Measurements from ENCODE around the gene ADGRV1.

The ADGRV1 gene

DNA sequence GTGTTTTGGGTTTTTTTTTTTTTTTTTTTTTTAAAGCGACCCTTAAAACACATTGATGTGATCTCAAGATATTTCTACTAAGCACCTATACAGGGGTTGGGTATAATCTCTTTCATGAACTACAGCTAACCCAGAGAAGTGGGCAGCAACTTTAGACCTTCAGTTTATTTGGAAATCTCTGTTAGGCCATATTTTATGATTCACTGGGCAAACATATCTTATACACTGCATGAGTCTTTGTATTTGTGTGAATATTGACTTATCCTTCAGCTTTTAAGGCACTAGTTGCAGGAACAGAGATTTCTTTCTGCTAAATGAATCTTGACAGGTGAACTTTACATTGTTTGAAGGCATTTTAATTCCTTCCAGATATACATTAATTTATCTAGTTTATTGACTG is 630.2 kb downstream of the ADGRV1 start:
- no peak for DNase-seq

GRCh38 chr5:91189480-91190313 is 631.1 kb downstream of the ADGRV1 start:
- no peak for DNase-seq

DNA sequence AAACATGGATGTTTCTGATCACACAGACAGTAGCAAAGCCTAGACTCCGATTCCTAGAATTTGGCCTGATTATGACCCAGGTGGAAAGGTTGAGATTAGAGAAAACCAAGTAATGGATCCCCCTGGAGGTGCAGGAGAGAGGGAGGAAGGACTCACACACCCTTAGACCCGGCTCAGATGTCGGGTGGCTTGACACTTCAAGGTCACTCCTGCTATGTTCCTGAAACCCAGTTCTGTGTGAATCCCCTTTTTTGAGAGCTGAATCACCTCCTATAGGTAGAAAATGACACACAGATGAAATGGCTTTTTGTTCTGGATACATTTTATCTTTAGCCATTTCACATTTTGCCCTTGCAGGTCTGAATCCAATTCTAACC is 631.7 kb downstream of the ADGRV1 start:
- no peak for DNase-seq

DNA sequence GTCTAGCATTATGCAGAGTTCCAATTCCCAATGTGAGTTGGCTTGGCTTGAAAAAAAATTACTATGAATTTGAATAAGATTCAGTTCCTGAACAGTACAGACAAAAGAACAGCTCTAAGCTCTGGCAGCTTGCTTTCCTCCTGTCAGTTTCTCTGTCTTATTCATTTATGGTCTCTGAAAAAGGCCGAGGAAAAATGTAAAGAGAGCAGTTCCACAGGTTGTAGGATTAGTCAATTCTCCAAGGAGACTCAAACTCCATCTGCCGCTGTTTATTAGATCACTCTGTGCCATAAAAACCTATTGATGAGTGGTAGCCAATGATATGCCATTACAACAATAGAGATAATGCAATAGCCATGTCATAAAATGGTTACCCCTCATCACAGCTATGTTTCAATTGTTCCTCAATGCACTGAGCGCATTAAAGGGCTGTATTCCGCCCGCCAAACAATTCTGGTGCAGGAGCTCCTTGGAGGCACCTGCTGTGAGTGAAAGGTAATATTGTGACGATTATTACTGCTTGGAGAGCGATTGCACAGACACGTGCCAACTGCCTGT is 636.3 kb downstream of the ADGRV1 start:
- DNase-seq, result no peak

- DNase-seq, result no peak
Observed at GRCh38 chr5:91200692-91201091, 642.1 kb downstream of the ADGRV1 start.

GRCh38 chr5:91206103-91206502 is 647.5 kb downstream of the ADGRV1 start:
- DNase-seq, result no peak

DNA sequence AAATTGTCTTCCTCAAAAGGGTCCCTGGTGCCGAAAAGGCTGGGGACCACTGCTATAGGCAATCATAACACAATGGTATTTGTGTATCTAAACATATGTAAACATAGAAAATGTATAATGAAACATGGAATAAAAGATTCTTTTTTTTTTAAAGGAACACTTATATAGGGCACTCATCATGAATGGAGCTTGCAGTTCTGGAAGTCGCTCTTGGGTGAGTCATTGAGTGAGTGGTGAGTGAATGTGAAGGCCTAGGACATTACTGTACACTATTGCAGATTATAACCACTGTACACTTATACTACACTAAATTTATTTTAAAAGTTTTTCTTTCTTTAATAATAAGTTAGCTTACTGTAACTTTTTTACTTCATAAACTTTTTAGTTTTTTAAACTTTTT is 648.1 kb downstream of the ADGRV1 start:
- DNase-seq, result no peak

- no peak for DNase-seq
Observed at GRCh38 chr5:91207248-91207647, 648.7 kb downstream of the ADGRV1 start.

DNA sequence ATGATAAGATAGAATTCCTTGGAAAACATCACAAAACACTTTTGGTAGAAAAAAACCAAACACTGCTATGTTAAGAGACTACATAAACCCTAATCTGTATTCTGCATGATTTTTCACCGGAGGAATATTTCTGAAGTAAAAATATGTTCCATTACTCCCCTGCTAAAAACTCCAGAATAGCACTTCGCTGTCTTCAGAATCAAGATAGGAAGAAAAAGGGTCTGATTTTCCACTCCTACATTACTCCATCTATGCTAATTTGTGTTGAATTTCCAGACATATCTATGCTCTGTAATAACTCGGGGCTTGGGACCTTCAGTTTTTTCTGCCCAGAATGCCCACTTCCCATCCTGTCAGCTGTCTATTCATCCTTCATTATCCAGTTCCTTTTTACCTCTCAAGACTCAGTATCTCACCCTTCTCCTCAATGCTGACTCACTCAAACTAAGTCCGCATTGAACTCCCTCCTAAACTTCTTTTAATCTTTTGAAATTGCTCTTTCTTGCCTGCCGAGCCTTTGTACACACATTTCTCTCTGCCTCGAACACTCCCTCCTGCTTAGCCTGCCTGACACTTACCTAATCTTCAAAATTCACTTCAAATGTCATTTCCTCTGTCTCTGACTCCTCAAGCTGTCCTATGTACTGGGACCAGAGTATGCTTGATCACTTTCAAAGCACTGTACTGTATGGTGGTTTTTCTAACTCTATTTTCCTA is 653.6 kb downstream of the ADGRV1 start:
- no peak for DNase-seq

GRCh38 chr5:91212714-91213092 is 654.1 kb downstream of the ADGRV1 start:
- DNase-seq, result no peak

All from GDM1 (cell line).